ENCODE data around the gene MBD3.
A peak's percentile ranks its signal among the peaks of the same experiment; 100 is the strongest.
"Not testable (repeated sequence)": the region's sequence is repeated elsewhere in the genome, so short reads cannot be mapped to it uniquely, and the experiment has no call there.

The MBD3 gene

DNA sequence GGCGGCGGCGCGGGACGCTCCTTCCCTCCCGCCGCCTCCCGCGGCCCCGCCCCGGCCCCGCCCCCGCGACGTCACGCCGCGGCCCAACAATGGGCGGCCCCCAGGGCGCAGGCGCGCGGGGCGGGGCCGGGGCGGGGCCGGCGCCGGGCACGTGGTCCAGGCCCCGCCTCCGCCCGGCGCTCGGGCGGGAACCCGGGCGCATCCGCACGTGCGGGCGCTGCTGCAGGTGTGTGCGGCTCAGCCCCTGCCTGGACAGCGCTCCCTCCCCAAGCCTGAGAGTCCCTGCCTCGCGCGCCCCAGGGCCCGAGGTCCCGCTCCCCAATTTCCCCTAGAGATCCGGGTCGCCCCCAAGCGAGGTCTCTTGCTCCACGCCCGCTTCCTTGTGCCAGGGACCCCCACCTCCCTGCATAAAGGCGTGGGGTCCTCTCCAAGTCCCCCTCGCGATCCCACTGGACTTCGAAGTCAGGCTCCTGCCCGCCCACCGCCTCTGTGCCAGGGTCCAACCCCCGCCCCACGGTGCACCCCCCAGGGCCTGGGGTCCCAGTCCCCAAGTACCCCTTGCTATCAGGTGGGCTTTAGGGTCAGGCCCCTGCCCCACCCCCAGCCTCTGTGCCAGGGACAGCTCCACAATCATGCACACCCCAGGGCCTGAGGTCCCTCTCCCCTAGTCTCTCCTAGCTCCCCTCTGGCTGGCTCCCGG, 24.2 kb downstream of the MBD3 start, which contains the start of gene MEX3D:
MEX3D (minus strand) TSS at position 6 of the 700 bp plus-strand sequence. CDS start 267 bp downstream, outside the sequence.
- DNase-seq, result peak; percentile 85 to 98 (median 95)

- DNase-seq, result peak in 1 of 3 donors; percentile 15
These were observed 24.8 kb downstream of the MBD3 start for GRCh38 chr19:1567848-1568227.

DNA sequence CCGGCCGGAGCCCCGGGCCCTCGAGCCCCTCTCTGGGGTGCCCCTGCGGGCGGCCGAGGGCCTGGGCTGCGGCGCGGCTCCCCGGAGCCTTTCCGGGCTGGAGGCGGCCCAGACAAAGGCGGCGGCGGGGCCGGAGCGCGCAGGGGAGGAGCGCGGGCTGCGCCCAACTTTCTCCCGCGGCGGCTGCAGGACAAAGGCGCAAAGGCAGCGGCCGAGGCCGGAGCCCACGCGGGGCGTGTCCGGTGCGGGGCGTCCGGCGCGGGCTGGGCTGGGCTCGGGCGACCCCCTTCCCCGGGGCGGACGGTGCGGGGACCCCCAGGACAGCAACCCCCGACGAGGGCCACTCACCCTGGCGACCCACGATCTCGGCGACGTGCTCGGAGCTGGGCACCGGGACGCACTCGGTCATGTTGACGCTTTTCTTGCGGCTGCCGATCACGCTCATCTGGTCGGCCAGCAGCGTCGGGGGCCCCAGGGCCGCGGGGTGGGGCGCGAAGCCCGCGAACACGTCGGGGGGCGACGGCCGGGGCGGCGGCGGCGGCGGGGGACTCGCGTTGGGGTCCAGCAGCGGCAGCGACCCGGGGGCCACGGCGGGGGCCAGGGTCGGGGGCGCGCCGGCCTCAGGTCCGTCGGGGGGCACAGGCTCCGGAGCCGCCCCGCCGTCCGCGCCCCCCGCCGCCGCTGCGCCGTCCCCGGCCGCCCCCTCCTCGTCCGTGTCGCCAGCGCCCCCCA, 25.4 kb downstream of the MBD3 start:
- DNase-seq, result peak; percentile 35 to 70 (median 44)

GRCh38 chr19:1566392-1567115, 26.1 kb downstream of the MBD3 start:
- DNase-seq, result no peak

DNA sequence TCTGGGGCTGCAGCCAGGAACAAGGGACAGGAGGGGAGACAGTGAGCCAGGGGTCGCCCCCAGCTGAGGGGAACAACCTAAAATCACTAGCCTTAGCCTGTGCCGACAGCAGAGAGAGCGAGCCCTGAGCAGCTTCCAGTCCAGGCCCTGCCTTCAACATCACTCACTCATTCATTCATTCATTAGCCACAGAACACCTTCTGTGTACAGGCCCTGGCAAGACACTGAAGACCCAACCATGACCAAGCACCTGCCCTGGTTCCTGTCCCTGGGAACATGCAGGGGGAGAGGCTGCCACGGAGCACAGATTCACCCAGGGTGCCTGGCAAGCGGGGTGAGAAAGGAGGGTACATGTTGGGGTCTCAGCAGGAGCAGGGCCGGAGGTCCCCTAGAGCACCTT, 29.4 kb downstream of the MBD3 start:
- no peak for DNase-seq

DNA sequence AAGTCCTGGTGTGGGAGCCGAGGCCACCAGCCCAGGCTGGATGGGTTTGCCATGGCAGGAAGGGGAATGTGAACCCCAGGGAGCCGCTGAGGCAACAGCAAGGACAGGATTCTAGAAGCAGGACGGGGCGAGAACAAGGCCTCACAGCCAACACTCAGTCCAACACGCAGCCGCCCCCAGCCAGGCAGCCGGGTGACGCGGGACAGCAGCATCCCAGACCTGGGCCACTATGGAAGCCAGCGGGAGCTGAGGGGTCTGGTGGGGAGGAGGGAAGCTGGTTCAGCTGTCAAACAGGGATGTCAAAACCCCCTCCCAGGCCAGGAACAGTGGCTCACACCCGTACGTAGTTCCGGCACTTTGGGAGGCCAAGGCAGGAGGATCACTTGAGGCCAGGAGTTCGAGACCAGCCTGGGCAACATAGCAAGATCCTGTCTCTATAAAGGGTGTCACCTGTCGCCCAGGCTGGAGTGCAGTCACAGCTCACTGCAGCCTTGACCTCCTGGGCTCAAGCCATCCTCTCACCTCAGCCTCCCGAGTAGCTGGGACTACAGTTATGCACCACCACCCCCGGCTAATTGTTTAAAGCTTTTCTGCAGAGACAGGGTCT, 31.3 kb downstream of the MBD3 start:
- DNase-seq, result no peak

GRCh38 chr19:1560286-1560882, 32.3 kb downstream of the MBD3 start:
- no peak for DNase-seq

DNA sequence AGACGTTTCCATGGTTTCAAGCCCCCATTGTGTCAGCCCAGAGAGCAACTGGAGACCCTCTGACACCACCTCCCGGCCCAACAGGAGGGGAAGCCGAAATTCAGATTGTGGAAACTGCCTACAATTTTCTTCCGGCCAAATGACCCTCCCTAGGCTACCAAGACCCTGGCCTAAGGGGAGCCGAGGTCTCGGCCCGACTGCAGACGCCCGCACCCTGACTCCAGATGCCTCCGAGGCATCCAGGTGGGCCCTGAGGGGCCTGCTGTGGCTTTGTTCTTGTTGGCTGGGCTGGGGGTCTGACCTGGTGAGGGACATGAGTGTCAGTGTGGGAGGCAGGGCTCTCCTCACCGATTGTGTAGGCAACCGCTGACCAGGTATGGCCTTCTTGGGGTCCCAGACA, 34.1 kb downstream of the MBD3 start:
- no peak for DNase-seq

DNA sequence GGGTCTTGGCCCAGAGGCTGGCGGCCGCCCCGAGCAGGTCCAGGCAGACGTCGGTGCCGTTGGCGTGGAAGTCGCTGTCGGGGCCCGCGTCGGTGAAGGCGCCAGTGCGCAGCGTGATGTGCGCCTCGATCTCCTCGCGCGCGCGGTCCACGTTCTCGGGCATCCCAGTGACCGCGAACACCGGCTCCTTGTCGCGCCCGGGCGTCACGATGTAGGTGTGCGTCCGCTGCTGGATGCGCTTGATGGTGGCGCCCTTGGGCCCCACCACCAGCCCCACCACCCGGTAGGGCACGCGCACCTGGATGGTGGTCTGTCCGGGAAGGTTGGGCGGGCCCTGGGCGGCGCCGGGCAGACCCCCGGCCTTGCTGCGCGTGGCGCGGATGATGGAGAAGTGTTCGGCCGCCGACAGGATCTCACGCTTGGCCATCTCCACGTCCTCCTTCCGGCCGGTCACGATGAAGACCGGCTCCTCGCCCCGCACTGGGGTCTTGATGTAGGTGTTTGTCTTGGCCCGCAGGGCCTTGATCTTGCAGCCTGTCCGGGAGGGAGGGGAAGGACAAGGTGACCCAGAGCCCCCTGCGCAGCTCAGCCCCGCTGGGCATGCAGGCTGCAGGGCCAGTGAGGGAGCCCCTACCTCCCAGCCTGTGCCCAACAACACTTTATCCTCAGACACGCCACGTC, 36.1 kb downstream of the MBD3 start:
- DNase-seq, result no peak

- DNase-seq, result no peak
These were observed 36.9 kb downstream of the MBD3 start for GRCh38 chr19:1555487-1556389.

DNA sequence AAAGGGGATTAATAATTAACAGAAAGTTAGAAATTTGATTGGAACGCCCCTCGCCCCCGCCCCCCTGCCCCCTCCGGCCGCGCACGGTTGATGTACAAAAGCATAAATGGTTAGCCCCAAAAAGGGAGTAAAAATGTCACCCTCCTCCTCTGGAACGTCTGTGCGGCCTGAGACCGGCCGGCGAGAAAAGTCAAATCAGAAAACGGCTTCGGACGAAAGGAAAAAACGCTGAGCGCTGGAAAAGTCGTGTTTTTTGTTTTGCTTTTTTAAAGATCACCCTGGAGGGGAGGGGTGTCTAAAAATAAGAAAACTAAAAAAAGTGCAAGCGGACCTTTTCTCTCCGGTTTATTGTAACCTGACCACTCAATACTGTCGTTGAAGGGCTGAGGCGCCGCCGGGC, 37.7 kb downstream of the MBD3 start:
- DNase-seq, result no peak

GRCh38 chr19:1553415-1553814, 39.2 kb downstream of the MBD3 start:
- no peak for DNase-seq

GRCh38 chr19:1551068-1552040, 41.3 kb downstream of the MBD3 start:
- DNase-seq, result no peak

DNA sequence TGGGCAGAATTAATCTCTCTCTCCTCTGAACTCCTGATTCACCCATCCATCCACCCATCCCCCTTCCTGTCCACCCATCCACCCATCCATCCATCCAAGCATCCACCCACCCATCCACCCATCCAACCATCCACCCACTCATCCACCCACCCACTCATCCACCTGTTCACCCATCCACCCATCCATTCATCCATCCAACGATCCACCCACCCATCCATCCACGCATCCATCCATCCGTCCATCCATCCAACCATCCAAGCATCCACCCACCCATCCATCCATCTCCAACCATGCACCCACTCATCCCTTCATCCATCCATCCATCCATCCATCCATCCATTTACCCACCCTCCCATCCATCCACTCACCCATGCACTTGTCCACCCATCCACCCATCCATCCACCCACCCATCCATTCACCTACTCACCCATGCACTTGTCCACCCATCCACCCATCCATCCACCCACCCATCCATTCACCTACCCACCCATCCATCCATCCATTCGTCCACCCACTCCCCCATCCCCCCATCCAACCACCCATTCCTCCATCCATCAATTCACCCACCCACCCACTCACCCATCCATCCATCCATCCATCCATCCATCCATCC, 43.2 kb downstream of the MBD3 start:
- no peak for DNase-seq

DNA sequence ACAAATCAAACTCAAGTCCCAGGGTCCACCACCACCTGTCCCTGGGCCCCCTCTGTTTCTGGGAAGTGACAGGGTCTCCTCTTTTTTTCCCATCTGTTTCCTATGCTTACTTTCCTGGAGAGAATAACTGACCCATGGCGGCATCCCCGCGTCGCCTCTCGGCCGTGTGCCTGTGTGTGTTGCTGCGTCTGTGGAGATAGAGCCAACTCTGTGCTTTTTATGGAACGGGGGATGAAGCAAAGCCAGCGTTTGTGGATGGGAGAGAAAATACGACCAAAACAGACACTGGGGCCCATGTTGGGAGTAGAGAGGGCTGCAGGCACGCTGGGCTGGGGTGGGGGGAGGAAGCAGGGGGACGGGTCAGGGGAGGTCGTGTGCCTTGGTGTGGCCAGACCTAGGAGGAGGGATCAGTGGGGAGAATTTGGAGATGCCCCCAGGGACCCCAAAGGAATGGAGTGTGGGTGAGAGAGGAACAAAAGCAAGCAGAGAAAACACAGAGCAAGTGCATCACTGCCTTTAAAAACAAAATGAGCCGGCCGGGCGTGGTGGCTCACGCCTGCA, 52.2 kb downstream of the MBD3 start:
- no peak for DNase-seq

DNA sequence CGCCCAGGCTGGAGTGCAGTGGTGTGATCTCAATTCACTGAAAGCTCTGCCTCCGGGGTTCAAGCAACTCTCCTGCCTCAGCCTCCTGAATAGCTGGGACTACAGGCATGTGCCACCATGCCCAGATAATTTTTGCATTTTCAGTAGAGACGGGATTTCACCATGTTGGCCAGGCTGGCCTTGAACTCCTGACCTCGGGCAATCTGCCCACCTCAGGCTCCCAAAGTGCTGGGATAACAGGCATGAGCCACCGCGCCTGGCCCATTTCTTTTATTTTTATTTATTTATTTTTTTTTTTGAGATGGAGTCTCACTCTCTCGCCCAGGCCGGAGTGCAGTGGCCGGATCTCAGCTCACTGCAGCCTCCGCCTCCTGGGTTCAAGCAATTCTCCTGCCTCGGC, 52.9 kb downstream of the MBD3 start:
- not testable (repeated sequence) for DNase-seq

DNA sequence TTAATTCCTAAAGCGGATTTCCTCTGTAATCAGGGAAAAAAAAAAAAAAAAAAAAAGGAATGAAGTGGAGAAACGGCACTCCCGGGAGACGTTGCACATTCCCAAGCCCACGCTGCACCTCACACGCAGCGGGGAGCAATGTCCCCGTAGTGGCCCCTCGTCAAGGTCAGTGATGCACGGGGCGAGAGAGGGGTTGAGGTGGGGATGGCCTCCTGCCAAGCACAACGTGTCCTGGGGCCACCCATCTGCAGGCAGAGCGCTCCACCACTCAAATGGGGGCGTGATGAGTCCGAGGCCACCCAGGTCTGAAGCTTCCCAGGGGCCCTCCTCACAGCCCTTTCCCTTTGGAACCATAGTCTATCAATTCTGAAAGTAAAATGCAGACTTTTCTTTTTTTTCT, 53.7 kb downstream of the MBD3 start:
- DNase-seq, result no peak

DNA sequence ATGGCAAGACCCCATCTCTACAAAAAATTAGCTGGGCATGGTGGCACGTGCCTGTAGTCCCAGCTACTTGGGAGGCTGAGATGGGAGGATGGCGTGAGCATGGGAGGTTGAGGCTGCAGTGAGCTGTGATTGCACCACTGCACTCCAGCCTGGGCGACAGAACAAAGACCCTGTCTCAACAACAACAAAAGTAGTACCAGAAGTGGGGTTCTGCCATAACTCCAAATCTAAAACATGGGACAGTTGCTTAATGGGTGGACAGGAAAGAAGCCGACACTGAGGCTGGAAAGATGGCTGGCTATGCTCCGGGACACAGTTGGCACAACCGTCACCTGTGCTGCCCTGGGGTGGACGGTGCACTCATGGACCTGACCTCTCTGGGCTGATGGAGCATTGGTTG, 57.0 kb downstream of the MBD3 start:
- not testable (repeated sequence) for DNase-seq

- no peak for DNase-seq
These were observed 57.7 kb downstream of the MBD3 start for GRCh38 chr19:1534972-1535371.
